Measurements from ENCODE around the gene EPC1.
"Not testable (repeated sequence)": the region's sequence is repeated elsewhere in the genome, so short reads cannot be mapped to it uniquely, and the experiment has no call there.

Gene EPC1

GRCh38 chr10:32266979-32267378 is 80.0 kb downstream of the EPC1 start:
- DNase-seq: no peak

- no peak for DNase-seq
These were observed 80.4 kb downstream of the EPC1 start for GRCh38 chr10:32266566-32266965.

GRCh38 chr10:32265756-32266155 is 81.2 kb downstream of the EPC1 start:
- DNase-seq: no peak

- DNase-seq: peak; percentile 17
These were observed 83.7 kb downstream of the EPC1 start for GRCh38 chr10:32263300-32263699.

GRCh38 chr10:32259551-32259950 is 87.4 kb downstream of the EPC1 start:
- DNase-seq: no peak

- no peak for DNase-seq
These were observed 90.1 kb downstream of the EPC1 start for GRCh38 chr10:32256613-32257437.

- DNase-seq: no peak
These were observed 93.1 kb downstream of the EPC1 start for GRCh38 chr10:32253821-32254220.

- no peak for DNase-seq
These were observed 93.7 kb downstream of the EPC1 start for GRCh38 chr10:32253276-32253675.

GRCh38 chr10:32250489-32250888 is 96.5 kb downstream of the EPC1 start:
- not testable (repeated sequence) for DNase-seq

GRCh38 chr10:32246685-32247084 is 100.3 kb downstream of the EPC1 start:
- no peak for DNase-seq

- DNase-seq: no peak
These were observed 101.2 kb downstream of the EPC1 start for GRCh38 chr10:32245760-32246159.

GRCh38 chr10:32244421-32245207 is 102.3 kb downstream of the EPC1 start:
- no peak for DNase-seq

- no peak for DNase-seq
These were observed 102.9 kb downstream of the EPC1 start for GRCh38 chr10:32244011-32244410.

- DNase-seq: no peak
These were observed 105.0 kb downstream of the EPC1 start for GRCh38 chr10:32241946-32242345.

- no peak for DNase-seq
These were observed 106.5 kb downstream of the EPC1 start for GRCh38 chr10:32240471-32240870.

- DNase-seq: peak; percentile 15
These were observed 107.2 kb downstream of the EPC1 start for GRCh38 chr10:32239769-32240168.

GRCh38 chr10:32237644-32238345 is 109.2 kb downstream of the EPC1 start:
- no peak for DNase-seq

GRCh38 chr10:32234471-32234870 is 112.5 kb downstream of the EPC1 start:
- no peak for DNase-seq

- not testable (repeated sequence) for DNase-seq
These were observed 113.6 kb downstream of the EPC1 start for GRCh38 chr10:32233375-32233774.

- no peak for DNase-seq
These were observed 114.6 kb downstream of the EPC1 start for GRCh38 chr10:32232378-32232777.

GRCh38 chr10:32229788-32230187 is 117.2 kb downstream of the EPC1 start:
- not testable (repeated sequence) for DNase-seq

GRCh38 chr10:32229170-32229569 is 117.8 kb downstream of the EPC1 start:
- no peak for DNase-seq

- DNase-seq: no peak
These were observed 119.2 kb downstream of the EPC1 start for GRCh38 chr10:32227802-32228201.

- no peak for DNase-seq
These were observed 120.3 kb downstream of the EPC1 start for GRCh38 chr10:32226624-32227023.
